ENCODE results near the gene OPRL1. TPM values are rescaled to one million over a fixed set of nuclear protein-coding genes. Genes with fewer than 3 reads are reported as not detected.

Gene OPRL1
- total RNA-seq, 2 donors from 2014 or later = 1.5 to 2.9 TPM

- TF ChIP-seq POLR2AphosphoS5 (IDR thresholded peaks at IDR 0.05) (no peak), CTCF (IDR thresholded peaks at IDR 0.05) (no peak), POLR2A (IDR thresholded peaks at IDR 0.05) (no peak)
- 71% methylated on average over 6 of the region's 6 CpGs for WGBS
- intact Hi-C loops (cut with DNase I) = no loop called here
Observed at GRCh38 chr20:64113444-64113775, 33.5 kb downstream of the OPRL1 start.

GRCh38 chr20:64113796-64114355 is 34.0 kb downstream of the OPRL1 start:
- H3K9me3 ChIP-seq = no peaks in the 10 kb centered on the region
- no peak overlapping the region for H3K27ac ChIP-seq
- intact Hi-C loops (cut with DNase I) = no loop called here
- H3K4me3 ChIP-seq = no peak overlapping the region
- no peaks in the 10 kb centered on the region for H3K36me3 ChIP-seq
- no peaks in the 10 kb centered on the region for H3K4me1 ChIP-seq (replicated peaks)
- 84% methylated on average over 13 of the region's 13 CpGs for WGBS
- no peak for DNase-seq (ENCODE audit: low spot score)
- no peak for TF ChIP-seq POLR2AphosphoS5 (IDR thresholded peaks at IDR 0.05)
- TF ChIP-seq CTCF (IDR thresholded peaks at IDR 0.05) = no peak
- no peak for TF ChIP-seq POLR2A (IDR thresholded peaks at IDR 0.05)
- no peaks in the 10 kb centered on the region for H3K27me3 ChIP-seq (replicated peaks; ENCODE audit: insufficient read depth)

More at GRCh38 chr20:64113444-64113775, 33.5 kb downstream of the OPRL1 start:
- H3K27me3 ChIP-seq (replicated peaks; ENCODE audit: insufficient read depth) = no peaks in the 10 kb centered on the region
- H3K27ac ChIP-seq = no peak overlapping the region
- H3K36me3 ChIP-seq = no peaks in the 10 kb centered on the region
- no peaks in the 10 kb centered on the region for H3K4me1 ChIP-seq (replicated peaks)
- H3K9me3 ChIP-seq = no peaks in the 10 kb centered on the region
- H3K4me3 ChIP-seq = no peak overlapping the region
- DNase-seq (ENCODE audit: low spot score) = no peak

- Histone ChIP-seq H3K27ac (no peak overlapping the region), H3K36me3 (no peaks in the 10 kb centered on the region), H3K4me1 (replicated peaks) (no peaks in the 10 kb centered on the region), H3K27me3 (replicated peaks; ENCODE audit: insufficient read depth) (no peaks in the 10 kb centered on the region), H3K9me3 (no peaks in the 10 kb centered on the region), H3K4me3 (no peak overlapping the region)
- DNase-seq (ENCODE audit: low spot score) = no peak
- WGBS = 85% methylated on average over 14 of the region's 14 CpGs
- intact Hi-C loops (cut with DNase I) = no loop called here
- TF ChIP-seq POLR2A (IDR thresholded peaks at IDR 0.05) = no peak
- no peak for TF ChIP-seq CTCF (IDR thresholded peaks at IDR 0.05)
- TF ChIP-seq POLR2AphosphoS5 (IDR thresholded peaks at IDR 0.05) = no peak
Observed at GRCh38 chr20:64114356-64114971, 34.6 kb downstream of the OPRL1 start.

GRCh38 chr20:64115171-64115911 is 35.5 kb downstream of the OPRL1 start:
- DNase-seq (ENCODE audit: low spot score) = no peak
- Histone ChIP-seq H3K4me1 (replicated peaks) (no peaks in the 10 kb centered on the region), H3K4me3 (no peak overlapping the region), H3K27ac (no peak overlapping the region), H3K9me3 (no peaks in the 10 kb centered on the region), H3K36me3 (no peaks in the 10 kb centered on the region), H3K27me3 (replicated peaks; ENCODE audit: insufficient read depth) (no peaks in the 10 kb centered on the region)
- WGBS = 76% methylated on average over 13 of the region's 14 CpGs
- TF ChIP-seq POLR2A (IDR thresholded peaks at IDR 0.05) (no peak), CTCF (IDR thresholded peaks at IDR 0.05) (no peak), POLR2AphosphoS5 (IDR thresholded peaks at IDR 0.05) (no peak)
- intact Hi-C loops (cut with DNase I) = no loop called here
